ENCODE results near the gene USP17L28.
"Not testable (repeated sequence)": the region's sequence is repeated elsewhere in the genome, so short reads cannot be mapped to it uniquely, and the experiment has no call there.

USP17L28 gene

GRCh38 chr4:9348593-9348992 is at the start of gene USP17L28:
USP17L28 (plus strand) TSS chr4:9348893; CDS start chr4:9348893, 0 bp downstream.
- DNase-seq (ENCODE audit: insufficient read length, low spot score); FAIRE-seq: not testable (repeated sequence)

DNA sequence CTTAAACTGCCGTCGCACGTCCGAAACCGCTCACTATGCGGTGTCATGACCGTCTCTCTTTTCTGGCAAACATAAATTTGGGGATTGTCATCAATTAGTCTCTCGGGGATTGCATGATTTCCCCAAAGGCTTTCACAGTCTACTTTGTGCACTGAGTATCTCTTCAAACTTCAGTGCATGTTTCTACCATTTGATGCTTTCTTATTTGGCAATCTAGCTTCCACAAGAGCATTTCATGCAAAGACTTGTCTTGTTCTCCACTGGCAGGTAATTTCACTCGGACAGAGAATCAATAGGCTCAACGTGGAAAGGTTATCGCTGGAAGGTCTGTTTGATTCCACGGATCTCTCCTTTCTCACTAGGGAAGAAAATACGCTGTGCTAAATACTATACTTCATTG is 24.5 kb upstream of the USP17L28 start:
- FAIRE-seq; DNase-seq (ENCODE audit: insufficient read length, low spot score): not testable (repeated sequence)

GRCh38 chr4:9324865-9325264 is 23.8 kb upstream of the USP17L28 start, which contains the start of gene USP17L24:
USP17L24 (plus strand) TSS chr4:9325165; CDS start chr4:9325165, 0 bp downstream.
- not testable (repeated sequence) for DNase-seq (ENCODE audit: insufficient read length, low spot score); FAIRE-seq

DNA sequence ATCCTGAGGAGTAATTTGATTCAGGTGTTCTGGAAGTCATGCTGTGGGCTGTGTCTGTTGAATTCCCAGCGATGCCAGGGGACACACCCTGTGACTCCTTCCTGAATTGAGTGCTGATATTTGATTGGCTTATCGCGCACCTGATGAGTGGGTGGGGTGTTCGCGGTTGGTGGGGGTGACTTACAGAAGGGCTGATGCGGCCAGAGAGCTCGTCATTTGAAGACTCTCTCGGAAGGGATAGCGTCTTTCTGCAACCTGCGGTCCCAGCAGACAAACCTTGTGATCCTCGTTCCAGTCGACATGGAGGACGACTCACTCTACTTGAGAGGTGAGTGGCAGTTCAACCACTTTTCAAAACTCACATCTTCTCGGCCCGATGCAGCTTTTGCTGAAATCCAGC is 19.1 kb upstream of the USP17L28 start, which contains the start of gene USP17L25:
USP17L25 (plus strand) TSS at position 301 of the 400 bp plus-strand sequence; CDS start at position 301, 0 bp downstream.
- not testable (repeated sequence) for DNase-seq (ENCODE audit: insufficient read length, low spot score); FAIRE-seq

GRCh38 chr4:9334358-9334757 is 14.3 kb upstream of the USP17L28 start, which contains the start of gene USP17L26:
USP17L26 (plus strand) TSS chr4:9334658; CDS start chr4:9334658, 0 bp downstream.
- DNase-seq (ENCODE audit: insufficient read length, low spot score); FAIRE-seq: not testable (repeated sequence)

DNA sequence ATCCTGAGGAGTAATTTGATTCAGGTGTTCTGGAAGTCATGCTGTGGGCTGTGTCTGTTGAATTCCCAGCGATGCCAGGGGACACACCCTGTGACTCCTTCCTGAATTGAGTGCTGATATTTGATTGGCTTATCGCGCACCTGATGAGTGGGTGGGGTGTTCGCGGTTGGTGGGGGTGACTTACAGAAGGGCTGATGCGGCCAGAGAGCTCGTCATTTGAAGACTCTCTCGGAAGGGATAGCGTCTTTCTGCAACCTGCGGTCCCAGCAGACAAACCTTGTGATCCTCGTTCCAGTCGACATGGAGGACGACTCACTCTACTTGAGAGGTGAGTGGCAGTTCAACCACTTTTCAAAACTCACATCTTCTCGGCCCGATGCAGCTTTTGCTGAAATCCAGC is 9.6 kb upstream of the USP17L28 start, which contains the start of gene USP17L5:
USP17L5 (plus strand) TSS at position 301 of the 400 bp plus-strand sequence; CDS start at position 301, 0 bp downstream.
- FAIRE-seq; DNase-seq (ENCODE audit: insufficient read length, low spot score): not testable (repeated sequence)

DNA sequence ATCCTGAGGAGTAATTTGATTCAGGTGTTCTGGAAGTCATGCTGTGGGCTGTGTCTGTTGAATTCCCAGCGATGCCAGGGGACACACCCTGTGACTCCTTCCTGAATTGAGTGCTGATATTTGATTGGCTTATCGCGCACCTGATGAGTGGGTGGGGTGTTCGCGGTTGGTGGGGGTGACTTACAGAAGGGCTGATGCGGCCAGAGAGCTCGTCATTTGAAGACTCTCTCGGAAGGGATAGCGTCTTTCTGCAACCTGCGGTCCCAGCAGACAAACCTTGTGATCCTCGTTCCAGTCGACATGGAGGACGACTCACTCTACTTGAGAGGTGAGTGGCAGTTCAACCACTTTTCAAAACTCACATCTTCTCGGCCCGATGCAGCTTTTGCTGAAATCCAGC is 4.8 kb upstream of the USP17L28 start, which contains the start of gene USP17L27:
USP17L27 (plus strand) TSS at position 301 of the 400 bp plus-strand sequence; CDS start at position 301, 0 bp downstream.
- not testable (repeated sequence) for FAIRE-seq; DNase-seq (ENCODE audit: insufficient read length, low spot score)

DNA sequence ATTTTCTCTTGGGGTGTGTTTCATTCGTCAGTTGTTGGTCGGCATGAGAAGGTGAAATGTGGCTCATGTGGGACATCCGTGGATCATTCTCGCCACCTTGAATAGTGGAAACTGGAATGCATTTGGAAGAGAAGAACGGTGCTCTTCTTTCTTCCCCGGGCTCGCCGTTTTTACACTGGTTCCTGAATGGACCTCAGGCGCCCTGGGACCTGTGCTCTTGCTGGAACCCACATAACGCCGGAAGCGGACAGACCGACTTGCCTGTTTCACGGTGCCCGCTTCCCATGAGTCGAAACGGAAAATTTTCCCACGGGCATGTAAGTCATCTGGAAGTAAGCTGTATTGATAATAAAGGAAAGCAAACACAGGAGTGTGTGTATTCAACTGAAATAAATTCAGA is 2.2 kb downstream of the USP17L28 start:
- not testable (repeated sequence) for DNase-seq (ENCODE audit: insufficient read length, low spot score); FAIRE-seq

- DNase-seq (ENCODE audit: insufficient read length, low spot score); FAIRE-seq: not testable (repeated sequence)
Observed at GRCh38 chr4:9353338-9353737, 4.6 kb downstream of the USP17L28 start, which contains the start of gene USP17L29. USP17L29 (plus strand) TSS chr4:9353638; CDS start chr4:9353638, 0 bp downstream.

- not testable (repeated sequence) for DNase-seq (ENCODE audit: insufficient read length, low spot score); FAIRE-seq
Observed at GRCh38 chr4:9362829-9363228, 14.1 kb downstream of the USP17L28 start, which contains the start of gene USP17L30. USP17L30 (plus strand) TSS chr4:9363129; CDS start chr4:9363129, 0 bp downstream.

DNA sequence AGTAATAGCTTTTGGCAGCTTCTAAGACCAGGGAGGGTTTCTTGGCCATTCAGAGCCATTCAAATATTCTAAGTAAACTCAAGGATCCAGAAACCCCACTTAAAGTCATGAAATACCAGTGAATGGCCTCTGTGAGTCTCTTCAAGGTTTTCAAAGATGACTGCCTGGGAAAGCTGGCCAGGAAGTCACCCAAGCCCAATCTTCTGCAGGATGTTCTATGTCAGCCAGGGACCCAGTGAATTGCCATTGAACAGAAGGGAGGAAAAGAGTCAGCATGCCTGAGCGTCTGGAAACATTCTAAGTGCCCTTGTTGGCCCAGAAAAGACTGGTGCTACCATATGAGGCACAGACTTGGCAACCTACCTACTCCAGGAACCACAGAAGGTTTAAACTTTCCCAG is 31.2 kb downstream of the USP17L28 start:
- DNase-seq (ENCODE audit: insufficient read length, low spot score); FAIRE-seq: not testable (repeated sequence)

- FAIRE-seq, result not testable (repeated sequence)
- peak; percentile 9 for DNase-seq (ENCODE audit: insufficient read length, low spot score)
Observed at GRCh38 chr4:9381012-9381534, 32.4 kb downstream of the USP17L28 start.

- DNase-seq (ENCODE audit: insufficient read length, low spot score) (no peak), FAIRE-seq (no peak)
Observed at GRCh38 chr4:9384126-9384525, 35.4 kb downstream of the USP17L28 start.

DNA sequence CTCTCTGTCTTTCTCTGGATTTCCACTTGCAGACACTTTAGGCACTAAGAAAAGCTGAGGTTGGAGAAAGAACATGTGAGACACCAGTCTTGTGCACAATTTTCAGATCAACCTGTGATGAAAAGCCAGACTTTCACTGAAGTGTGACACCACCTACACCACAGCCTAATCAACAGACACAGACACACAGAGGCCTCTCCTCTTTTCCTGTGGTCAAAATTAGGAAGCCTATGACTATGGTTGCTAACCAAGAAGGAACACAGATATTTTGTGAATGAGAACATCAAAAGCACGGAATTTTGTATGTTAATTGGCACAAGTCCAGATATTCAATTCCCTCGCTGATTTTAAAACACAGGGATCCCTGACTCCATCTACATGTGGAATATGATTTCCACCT is 40.3 kb downstream of the USP17L28 start:
- peak; percentile 26 for FAIRE-seq
- not testable (repeated sequence) for DNase-seq (ENCODE audit: insufficient read length, low spot score)

Data from GM19239 (cell line).